ENCODE results near the gene RAD51AP1.

The RAD51AP1 gene

DNA sequence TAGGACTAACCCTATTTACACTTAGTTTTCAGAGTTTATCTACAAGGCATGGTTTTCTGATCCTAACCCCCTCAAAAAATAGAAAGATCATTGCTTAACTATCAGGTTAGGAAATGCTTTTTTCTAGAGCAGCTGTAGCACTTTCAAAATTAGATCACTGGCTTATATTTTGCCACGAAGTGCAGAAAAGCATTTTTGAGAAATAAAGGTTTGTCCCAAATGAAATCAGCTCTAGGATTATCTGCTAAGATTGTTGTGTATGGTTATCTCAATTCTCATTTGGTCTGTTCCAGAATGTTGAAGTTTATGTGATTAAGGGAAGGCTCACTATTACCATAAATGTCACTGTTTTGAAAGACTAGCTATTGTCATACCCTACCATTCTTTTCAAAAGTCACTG, 13.5 kb downstream of the RAD51AP1 start:
- no peak for DNase-seq

DNA sequence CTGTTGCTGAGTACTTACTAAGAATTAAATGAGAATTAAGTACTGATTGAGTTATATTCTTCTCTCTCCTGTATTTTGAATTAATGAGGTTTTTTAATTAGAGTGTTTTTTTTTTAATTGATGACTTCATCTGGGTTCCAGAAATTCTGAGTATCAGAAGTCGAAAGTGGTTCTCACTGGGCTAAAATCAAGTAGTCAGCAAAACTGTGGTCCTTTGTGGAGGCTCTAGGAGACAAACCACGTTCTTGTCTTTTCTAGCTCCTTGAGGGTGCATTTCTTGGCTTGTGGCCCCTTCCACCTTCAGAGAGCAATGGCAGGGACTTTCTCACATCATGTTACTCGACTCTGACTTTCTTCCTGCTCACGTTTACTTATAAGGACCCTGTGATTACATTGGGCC, 15.3 kb downstream of the RAD51AP1 start:
- no peak for DNase-seq

DNA sequence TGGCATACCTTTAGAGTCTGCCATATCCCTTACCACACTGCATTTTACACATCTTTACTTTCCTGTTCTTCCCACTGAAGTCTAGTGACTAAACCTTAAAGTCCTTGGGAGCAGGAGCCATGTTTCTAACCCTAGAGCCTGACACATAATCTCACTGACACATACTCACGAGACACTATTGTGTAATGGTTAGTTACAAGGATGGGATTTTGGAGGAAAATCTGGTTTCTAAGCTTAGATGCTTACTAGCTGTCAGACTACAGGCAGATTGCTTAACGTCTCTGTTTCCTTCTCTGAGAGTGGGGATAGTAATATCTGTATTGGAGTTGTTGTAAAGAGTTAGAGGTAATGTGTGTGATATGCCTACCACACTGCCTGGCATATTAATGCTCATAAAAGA, 17.1 kb downstream of the RAD51AP1 start:
- no peak for DNase-seq

DNA sequence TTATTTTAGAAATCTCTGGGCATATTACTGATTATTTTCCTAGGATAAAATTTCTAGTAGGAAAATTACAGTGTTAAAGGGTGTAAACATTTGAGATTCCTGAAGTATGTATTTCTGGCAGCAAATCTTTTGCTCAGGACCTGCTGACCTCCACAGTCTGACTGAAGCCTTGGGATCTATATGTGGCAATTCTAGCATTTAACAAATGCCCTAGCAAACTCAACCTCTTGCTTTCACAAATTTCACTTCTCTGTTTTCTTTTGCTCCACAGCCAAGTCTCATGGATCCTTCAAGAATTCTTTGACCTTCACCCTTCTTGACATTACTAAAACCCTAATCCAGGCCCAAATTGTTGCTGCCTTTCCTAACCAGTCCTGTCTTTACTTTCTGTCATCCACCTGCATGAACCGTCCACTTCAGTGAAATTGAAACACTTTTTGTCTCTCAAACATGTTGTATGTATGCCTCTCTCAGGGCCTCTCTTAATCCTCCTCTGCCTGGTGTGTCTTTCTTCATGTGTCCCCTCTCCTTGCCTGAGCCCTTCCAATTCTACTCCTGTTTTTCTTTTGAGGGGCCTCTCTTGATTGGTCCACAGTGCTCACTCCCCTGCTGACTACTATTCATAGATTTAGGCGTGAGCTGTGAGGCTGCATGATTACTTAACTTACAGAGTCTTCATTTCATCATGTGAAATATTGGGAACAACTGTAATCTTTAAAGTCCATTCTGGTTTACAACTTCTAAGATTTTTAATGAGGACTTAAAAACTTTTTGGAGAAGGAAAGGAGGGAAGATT, 18.2 kb downstream of the RAD51AP1 start:
- DNase-seq = no peak

DNA sequence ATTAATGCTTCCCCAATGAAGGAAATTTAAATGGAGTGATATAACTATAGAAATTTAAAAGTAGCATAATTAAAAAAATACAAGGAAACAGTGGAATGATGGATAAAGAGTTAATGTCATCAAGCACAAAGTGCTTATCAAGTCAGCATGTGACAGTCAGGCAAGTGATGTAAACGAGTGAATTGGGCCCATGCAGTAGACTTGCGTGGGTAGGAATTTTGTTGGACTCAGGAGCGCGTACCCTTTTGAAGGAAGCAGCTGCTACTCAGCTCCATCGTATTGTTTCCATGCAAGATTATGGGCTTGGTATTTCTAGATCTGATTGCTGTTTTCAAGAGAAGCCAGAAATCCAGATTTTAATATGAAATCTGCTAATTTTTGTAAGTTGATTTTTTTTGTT, 18.9 kb downstream of the RAD51AP1 start:
- no peak for DNase-seq

DNA sequence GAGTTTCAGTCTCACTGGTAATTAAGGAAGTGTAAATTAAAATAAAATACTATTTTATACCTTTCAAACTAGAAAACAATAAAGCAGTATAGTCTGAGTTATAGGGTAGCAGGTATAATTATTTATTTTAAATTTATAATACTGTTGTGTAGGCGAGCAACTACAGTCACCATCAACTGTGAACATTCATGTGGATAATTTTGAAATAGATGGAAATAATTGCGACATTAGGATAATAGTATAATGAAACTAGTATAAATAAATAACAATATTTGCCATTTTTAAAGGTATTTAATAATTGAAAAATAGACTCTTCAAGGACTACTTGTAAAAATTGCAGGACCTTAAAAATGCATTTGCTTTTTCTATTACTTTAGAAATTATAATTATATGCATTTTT, 19.5 kb downstream of the RAD51AP1 start:
- DNase-seq = no peak

DNA sequence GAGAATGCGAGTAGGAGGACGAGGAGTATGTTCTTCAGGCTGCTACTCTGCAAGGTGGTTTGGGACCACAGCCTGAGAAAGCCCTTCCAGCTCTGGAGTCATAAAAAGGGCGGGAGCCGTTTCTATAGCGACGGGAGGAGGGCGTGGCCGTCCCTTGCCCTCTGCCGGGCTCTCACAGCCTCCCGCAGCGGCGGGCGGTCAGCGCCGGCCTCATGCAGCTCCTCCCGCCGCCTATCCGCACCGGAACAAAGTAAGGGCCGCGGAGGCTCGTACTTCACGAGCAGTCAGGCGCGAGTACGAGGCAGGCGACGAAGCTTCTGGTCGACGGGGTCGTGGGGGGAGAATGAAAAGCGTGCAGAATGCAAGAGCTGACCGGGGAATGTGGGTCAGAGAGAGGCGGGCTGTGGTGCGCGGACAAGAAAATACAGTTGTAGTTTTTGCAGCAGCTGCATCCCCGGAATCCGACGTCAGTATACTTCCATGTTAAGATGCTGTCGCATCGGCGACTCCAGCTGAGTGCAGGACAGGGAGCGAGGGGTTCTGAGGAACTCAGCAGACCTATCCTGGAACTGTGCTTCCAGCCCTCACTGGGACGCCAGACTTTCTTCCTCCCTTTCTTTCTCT, 23.5 kb downstream of the RAD51AP1 start, which contains the start of gene DYRK4:
TSS of gene DYRK4 (plus strand) at position 175 of the 624 bp plus-strand sequence. CDS start at position 213, 38 bp downstream.
- DNase-seq = no peak

DNA sequence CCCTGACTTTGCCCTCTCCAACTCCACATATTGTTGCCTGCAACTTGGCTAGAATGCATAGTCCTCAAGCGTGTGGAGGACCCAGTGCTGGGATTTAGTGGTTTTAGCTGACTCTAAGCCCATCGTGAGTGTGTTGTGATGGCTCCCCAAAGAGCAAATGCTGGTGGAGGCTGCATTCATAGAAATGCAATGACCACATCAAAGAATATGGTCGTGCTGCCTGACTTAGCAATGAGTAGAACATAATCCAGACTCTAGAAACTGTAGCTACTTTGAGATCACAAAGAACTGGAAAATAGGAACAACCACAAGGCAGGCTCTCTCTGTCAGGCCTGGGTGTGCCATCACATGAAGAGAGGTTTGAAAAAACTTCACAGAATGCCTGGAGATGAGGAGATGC, 24.6 kb downstream of the RAD51AP1 start:
- no peak for DNase-seq

DNA sequence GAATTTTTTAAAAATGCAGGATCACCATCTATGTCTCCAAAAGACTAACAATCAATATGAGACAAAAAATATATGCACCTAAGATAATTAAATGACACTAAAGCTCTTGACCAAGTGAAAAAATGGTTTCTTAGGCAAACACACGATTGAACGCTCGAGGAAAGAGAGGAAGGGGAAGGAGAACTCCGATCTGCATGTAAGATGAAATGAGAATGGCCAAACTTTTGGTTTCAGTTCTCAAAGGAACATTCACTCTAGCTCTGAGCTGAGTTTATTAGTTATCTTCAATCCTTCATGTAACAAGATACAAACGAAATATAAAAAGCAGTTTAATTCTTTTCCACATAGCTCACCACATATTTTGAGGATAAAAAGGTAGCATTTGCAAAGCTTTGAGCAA, 26.1 kb downstream of the RAD51AP1 start:
- DNase-seq = no peak

DNA sequence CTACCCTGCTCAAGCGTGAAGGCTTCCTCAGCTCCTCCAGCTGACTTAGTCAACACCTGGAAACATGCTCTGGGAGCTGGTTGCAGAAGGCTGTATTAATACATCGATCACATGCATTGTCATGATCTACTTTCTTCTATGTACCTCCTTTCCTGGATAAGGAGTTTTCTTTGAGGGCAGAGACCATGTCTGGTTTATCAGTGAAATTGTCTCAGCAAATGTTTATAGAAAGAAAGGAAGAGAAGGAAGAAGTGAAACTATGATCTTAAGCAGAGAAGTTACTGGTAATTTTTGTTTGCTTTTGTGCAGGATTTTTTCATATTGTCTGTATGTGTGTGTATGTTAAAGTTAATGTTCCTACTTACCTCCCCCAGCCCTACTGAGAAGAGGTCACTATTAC, 27.8 kb downstream of the RAD51AP1 start:
- DNase-seq = no peak

DNA sequence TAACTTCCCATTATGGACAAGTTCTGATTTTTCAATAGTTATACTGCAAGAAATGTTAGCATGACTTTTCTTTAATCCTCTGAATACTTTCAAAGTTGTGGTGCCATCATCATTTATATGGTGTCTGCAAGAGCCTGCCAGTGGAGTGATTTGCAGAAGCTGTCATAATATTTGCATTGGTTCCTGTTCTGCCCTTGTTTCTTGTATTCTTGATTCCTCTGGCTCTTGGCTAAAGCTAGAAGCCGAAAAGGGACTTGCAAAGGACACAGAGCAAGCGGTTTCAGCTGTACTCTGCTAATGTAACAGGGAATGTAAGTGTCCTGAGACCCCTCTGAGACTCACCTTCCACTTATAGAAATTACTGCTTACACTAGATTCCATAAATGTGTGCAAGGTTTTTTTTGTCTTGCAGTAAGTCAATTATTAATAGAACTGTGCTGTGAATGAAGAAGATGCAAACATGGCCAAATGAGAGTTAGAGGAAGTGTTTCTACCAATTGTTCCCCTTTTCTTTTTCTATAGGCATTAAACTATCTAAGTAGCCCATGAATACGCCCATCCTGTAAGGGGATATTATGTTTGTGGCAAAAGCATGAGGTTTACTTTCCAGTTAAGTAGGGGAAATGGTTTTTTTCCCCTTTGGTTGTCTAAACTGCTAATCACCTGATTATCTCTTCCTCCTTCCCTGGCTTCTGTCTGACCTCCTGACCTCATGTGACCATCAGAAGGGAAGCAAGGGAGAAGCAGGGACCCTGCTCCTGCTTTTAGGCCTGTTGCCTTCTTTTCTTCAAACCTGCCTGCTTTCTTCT, 28.6 kb downstream of the RAD51AP1 start:
- DNase-seq = no peak

DNA sequence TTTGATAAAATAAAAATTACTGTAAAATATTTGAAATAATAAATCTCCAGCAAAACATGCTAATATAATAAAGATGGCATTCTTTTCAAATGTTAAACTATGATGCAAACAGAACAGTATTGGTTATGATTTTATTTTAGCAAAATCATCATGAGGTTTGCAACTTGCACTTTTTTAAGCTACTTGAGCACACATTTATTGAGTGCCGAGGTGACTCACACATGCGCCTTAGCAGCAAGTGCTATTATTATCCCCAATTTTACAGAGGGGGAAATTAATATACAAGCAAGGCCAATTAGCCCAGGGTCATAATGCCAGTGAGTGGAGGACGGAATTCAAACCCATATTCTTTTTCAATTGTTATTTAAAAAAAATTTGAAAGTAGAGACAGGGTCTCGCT, 30.6 kb downstream of the RAD51AP1 start:
- no peak for DNase-seq

DNA sequence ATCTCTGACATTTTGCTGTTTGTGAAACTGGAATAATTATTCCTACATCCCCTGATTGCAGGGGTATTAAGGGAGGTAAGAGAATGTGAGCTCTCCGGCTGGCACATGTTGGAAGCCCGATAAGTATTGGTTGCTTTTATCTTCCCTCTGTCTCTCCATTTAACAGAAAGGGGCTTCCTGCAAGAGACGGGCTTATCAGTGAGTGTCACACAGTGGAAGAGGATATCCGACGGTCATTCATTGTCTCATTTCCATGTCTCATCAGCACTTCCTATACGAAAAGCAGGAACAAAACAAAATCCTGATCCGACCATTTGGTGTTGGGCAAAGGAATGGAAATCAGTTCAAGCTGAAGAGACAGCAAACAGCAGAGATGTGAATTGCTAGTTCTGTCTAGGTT, 34.0 kb downstream of the RAD51AP1 start:
- DNase-seq = no peak

DNA sequence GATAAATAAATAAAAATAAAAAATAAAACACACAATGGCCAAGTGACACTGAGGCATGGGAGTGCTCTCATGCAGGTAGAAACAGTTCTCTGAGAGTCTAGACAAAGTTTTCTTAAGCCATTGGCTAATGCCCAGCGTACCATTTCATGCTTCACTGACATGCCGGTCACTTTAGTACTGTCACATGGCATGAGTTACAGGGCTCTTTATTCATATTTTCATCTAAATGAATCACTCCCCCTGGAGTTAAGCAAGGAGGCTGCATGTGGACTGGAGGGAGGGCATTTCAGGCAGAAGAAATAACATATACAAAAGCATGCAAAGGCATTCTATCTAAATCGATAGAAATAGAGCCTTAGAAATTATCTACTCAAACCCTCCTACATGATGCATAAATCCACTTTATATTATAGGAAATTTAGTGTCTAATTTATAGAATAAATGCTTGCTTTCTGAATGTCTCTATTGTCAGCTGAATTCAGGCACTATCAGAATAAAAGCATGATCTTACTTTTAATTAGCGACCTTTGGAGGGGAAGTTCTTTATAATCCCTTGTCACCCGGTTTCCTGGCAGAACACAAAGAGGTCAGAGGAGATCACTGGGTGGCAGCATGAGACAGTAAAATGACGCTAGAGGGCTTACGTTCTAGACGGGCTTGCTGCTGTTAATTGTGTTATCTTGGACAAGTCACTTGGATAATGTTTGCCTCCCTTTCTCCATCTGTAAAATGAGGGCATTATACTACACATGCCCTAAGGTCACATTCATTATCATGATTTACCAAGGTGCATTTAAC, 40.8 kb downstream of the RAD51AP1 start:
- DNase-seq = no peak

DNA sequence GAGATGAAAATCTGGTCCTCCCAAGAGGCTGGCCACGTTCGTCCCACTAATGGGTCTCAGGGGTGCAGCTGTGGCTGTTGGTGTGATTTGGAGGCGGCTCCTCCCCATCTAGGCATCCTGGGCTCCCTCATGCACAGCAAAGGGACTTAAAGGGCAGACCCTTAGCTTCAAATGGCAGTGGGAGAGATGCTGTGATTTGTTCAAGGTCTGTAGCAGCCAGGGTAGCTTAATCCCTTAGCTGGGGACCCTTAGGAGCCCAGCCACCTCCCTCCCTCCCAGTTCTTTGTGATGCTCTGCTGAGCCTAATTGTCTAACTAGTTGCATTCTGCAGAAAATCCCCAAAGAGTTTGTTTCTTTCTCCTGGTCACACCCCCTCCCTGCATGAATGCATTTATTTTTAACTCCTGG, 41.6 kb downstream of the RAD51AP1 start:
- no peak for DNase-seq

DNA sequence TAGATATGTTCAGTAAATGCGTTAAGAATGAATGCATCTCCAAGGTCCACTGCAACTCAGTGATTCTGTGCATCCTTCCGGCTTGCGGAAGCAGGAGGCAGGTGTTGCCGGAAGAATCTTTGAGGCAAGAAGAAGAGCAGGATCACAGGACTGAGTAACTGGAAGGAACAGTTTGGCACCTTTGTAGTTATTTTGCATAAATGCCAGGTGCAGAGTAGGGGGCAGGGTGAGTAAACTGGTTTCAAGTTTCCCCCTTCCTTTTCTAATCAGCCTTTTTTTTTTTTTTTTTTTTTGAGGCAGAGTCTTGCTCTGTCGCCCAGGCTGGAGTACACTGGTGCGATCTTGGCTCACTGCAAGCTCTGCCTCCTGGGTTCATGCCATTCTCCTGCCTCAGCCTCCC, 45.6 kb downstream of the RAD51AP1 start:
- DNase-seq = no peak

DNA sequence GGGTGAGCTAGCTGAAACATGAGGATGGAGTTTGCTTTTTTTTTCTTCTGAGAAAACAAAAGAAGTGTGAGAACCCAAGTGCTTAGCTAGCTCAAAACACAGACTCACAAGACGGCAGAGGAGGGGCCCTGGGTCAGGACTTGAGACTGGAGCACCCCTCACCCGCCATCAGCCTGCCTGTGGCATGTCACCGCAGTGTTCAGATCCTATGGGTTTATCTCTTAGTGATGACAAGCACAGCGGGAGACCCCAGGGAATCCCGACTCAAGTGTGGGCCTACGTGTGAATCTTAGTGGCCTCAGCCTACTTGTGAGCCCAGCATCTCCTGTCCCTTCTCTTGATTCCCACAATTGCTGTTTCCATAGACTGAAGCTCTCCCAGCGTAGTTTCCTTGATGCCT, 46.2 kb downstream of the RAD51AP1 start:
- DNase-seq = no peak

DNA sequence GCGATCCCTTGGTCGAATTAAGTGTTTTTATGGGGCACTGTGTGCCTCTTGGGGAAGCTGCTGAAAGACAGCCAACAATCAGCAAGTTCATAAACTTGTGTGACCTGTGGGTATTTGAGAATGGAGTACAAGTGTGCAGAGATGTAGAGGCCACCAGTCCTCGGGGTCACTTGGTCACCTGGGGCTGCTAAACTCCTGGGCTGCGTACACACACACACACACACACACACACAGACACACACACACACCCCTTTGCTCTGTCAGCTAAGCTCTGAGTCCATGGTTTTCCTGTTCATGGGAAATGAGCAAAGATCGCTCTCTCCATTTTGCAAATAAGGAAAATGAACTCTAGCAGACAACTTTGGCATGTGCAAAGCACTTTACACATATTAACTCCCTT, 47.8 kb downstream of the RAD51AP1 start:
- DNase-seq = no peak

DNA sequence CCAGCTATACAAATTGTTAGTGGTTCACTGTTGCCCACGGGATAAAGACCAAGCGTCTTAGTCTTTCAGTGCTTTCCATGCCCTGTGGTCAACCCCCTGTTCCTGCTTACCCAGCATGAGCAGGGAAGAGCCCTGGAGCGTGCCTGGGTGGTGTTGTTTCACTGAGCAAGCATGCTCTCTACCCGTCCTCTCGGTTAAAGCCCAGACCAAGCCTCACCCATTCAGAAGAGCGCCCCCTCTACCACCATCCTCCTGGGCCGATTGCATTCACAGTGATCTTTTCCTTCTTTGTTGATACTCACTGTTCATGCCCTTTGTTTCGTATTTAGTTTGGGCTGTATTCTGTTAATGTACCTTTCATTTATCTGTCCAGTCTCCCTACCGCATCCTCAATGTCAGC, 48.4 kb downstream of the RAD51AP1 start:
- no peak for DNase-seq

DNA sequence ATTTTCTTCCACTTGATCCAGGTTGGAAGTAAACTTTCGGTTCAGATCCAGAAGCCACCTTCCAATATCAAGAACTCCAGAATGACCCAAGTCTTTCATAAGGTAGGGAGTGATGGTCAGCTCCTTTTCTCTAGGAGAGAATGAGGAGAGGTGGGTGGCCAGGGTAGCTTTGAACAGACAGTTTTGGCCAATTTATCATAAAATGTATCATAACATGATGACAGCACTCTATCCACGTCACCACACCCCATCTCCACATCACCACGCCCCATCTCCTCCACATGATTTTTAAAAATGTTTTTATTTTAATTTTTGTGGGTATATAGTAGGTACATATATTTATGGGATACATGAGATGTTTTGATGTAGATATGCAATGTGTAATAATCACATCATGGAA, 50.2 kb downstream of the RAD51AP1 start:
- no peak for DNase-seq

DNA sequence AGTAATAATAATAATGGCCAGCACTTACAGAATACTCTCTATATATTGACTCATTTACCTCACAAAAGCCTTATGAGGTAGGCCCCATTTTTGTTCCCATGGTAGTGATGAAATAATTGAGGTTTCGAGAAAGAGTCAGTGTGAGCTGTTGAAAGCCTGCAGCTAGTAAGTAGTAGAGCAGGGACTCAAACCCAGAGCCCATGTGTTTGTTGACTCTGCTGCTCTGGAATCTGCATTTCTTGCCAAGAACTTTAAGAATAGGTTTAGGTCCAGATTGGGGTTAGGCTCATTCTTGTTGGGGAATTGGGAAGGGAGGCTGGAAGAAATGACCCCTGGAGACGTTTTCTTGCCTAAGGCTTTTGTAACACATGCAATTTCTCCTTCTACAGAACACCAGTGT, 51.3 kb downstream of the RAD51AP1 start:
- DNase-seq = no peak

DNA sequence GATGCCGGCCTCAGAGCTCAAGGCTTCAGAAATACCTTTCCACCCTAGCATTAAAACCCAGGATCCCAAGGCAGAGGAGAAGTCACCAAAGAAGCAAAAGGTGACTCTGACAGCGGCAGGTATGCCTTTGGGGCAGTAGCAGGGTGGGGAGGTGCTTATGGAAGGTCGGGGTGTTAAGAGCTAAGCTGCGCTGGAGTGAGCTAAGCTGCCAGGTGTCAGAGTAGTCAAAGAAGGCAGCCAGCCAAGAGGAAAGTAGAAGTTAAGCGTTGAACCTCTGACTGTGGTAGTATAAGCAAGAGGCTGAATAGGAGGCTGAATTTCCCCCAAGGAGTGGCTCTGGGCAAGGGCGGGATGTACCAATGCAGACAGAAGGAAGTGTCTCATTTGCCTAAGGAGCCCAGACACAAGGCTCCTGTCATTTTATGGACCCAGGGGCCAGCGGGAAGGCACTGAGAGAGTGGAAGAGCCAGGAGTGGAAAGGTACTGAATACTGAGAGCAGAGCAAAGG, 52.5 kb downstream of the RAD51AP1 start:
- DNase-seq = no peak

DNA sequence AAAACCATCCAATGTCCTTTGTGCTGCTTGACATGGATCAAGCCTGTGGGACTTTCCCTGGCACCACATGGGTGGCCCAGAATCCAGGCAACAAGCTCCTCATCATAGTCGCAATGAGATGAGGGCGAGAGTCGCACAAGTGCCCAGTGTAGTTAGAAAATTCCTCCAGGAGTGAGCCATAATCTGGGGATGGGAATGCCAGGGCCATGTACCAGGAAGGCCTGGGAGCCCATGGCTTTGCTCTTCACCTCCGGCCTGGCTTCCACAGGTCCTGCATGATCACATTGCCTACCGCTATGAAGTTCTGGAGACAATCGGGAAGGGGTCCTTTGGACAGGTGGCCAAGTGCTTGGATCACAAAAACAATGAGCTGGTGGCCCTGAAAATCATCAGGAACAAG, 57.2 kb downstream of the RAD51AP1 start:
- no peak for DNase-seq
